Duodenal mucosa (tissue), 2 donors: ENCODE results near the gene DNAJB4.

Experiments used
- H3K27ac ChIP-seq: one replicate; pipeline ENCODE4 v1.7.0; 2013; ENCODE audit warnings: low read depth, low read length
- H3K27me3 ChIP-seq, 2 donors: one replicate each; pipeline ENCODE4 v1.7.0; 2013; ENCODE audit warnings: low read length in 2 of 2, control low read depth in 1 of 2; ENCODE audit not compliant: insufficient read depth in 2 of 2, control insufficient read depth in 1 of 2
- H3K36me3 ChIP-seq, 2 donors: one replicate each; pipeline ENCODE4 v1.7.0; 2013; ENCODE audit warnings: low read length in 2 of 2, control low read depth in 1 of 2; ENCODE audit not compliant: insufficient read depth in 2 of 2, control insufficient read depth in 1 of 2
- H3K4me1 ChIP-seq, 2 donors: one replicate each; pipeline ENCODE4 v1.7.0; 2013; ENCODE audit warnings: low read length in 2 of 2, control low read depth in 1 of 2; ENCODE audit not compliant: insufficient read depth in 2 of 2, control insufficient read depth in 1 of 2
- H3K4me3 ChIP-seq, 2 donors: one replicate each; pipeline ENCODE4 v1.7.0; 2013; ENCODE audit warnings: low read length in 2 of 2, low read depth in 1 of 2
- H3K9ac ChIP-seq, 2 donors: one replicate each; pipeline ENCODE4 v1.7.0; 2013; ENCODE audit warnings: low read length in 2 of 2, low read depth in 1 of 2
- H3K9me3 ChIP-seq, 2 donors: one replicate each; pipeline ENCODE4 v1.7.0; 2013; ENCODE audit warnings: low read length in 2 of 2, control low read depth in 1 of 2; ENCODE audit not compliant: control insufficient read depth in 1 of 2

Gene DNAJB4

GRCh38 chr1:78045926-78046778 is 41.4 kb downstream of the DNAJB4 start, which contains the start of gene GIPC2:
GIPC2 (plus strand) TSS chr1:78045966; CDS start chr1:78046095, 129 bp downstream.
- H3K4me3 ChIP-seq = peak within 1 kb of the TSS; percentile 72 to 82
- H3K9ac ChIP-seq = peak within 1 kb of the TSS; percentile 78 to 85
- peak within 1 kb of the TSS; percentile 72 for H3K27ac ChIP-seq
- peaks cover 0 to 7% of the 10 kb centered on the region in 2 donors for H3K27me3 ChIP-seq
- H3K36me3 ChIP-seq = no peaks in the 10 kb centered on the region
- no peaks in the 10 kb centered on the region for H3K9me3 ChIP-seq
- peaks cover 12 to 21% of the 10 kb centered on the region in 2 donors for H3K4me1 ChIP-seq

DNA sequence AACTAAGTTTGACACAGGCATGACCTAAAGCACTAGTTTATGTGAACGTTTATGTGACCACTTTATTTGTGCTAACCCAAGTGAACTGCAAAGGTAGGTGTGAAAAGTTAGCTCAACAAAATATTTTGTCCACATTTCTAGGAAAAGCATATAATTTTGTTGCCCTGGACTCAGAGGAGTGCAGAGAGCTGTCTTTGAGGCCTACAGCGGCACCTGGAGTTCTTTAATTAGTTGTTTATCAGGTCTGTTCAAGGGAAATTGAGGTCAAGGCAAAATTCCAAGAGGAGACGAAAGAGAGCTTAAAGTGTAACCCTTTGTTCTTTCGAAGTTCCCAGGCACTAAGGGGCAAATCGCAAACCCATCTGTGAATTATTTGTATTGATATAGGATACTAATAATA is 42.4 kb downstream of the DNAJB4 start:
- Histone ChIP-seq H3K9ac (peak overlapping the region; percentile 78 to 85), H3K36me3 (no peaks in the 10 kb centered on the region), H3K27ac (peak overlapping the region; percentile 17), H3K27me3 (peaks cover 0 to 7% of the 10 kb centered on the region in 2 donors), H3K9me3 (no peaks in the 10 kb centered on the region), H3K4me1 (peaks cover 12 to 21% of the 10 kb centered on the region in 2 donors), H3K4me3 (peak overlapping the region; percentile 72 to 82)

DNA sequence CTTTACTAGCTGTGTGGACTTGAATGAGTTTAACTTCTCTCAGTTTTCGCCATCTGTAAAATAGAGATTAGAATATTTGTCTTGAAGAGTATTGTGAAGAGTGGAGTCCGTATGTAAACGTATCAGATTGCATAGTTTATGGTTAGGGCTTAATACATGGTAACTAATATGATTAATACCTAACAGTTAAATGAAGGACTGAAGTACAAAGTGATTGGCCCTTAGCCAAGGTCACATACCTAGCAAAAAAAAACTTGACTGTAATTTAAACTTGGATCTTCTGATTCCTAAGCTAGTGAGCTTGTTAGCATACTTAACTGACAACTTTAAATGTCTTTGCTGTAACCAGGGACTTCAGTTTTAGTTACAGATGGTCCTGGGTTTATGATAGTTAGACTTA is 42.9 kb downstream of the DNAJB4 start:
- Histone ChIP-seq H3K36me3 (no peaks in the 10 kb centered on the region), H3K9ac (peak overlapping the region; percentile 78 to 85), H3K4me3 (peak overlapping the region; percentile 72 to 82), H3K27ac (no peak overlapping the region), H3K9me3 (no peaks in the 10 kb centered on the region), H3K4me1 (peaks cover 12 to 21% of the 10 kb centered on the region in 2 donors), H3K27me3 (peaks cover 0 to 7% of the 10 kb centered on the region in 2 donors)

DNA sequence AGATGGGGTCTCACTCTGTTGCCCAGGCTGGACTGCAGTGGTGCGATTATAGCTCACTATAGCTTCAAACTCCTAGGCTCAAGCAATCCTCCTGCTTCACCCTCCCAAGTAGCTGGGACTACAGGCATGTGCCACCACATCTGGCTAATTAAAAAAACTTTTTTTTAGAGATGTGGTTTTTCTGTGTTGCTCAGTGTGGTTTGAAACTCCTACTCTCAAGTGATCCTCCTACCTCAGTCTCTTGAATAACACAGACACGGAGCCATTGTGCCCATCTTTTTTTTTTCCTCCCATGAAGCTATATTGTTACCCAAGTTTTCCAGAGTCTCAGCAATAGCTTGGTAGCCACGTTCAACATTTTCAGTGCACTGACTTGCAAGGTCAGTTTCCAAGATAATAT is 43.7 kb downstream of the DNAJB4 start:
- Histone ChIP-seq H3K4me1 (peaks cover 17 to 18% of the 10 kb centered on the region in 2 donors), H3K27ac (no peak overlapping the region), H3K9ac (no peak overlapping the region), H3K27me3 (peaks cover 0 to 7% of the 10 kb centered on the region in 2 donors), H3K36me3 (no peaks in the 10 kb centered on the region), H3K9me3 (no peaks in the 10 kb centered on the region), H3K4me3 (peak overlapping the region in 1 of 2 donors; percentile 33)

DNA sequence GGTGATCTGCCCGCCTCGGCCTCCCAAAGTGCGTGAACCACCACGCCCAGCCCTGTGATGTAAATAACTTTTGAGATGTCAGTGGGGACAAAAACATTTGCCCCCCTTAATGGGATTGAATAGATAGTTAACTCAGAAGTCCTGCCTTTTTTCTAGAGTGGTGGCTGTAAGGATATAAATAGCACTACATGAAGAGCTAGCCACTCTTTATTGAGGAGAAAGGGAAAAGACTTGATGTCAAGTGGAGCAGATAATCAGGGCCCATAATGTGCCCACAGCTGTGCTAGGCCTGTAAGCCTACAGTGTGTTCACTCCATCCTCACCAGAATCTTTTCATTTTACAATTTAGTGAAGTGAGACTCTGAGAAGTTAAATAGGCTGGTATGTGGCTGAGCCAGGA is 44.7 kb downstream of the DNAJB4 start:
- peaks cover 12 to 14% of the 10 kb centered on the region in 2 donors for H3K4me1 ChIP-seq
- H3K36me3 ChIP-seq = no peaks in the 10 kb centered on the region

DNA sequence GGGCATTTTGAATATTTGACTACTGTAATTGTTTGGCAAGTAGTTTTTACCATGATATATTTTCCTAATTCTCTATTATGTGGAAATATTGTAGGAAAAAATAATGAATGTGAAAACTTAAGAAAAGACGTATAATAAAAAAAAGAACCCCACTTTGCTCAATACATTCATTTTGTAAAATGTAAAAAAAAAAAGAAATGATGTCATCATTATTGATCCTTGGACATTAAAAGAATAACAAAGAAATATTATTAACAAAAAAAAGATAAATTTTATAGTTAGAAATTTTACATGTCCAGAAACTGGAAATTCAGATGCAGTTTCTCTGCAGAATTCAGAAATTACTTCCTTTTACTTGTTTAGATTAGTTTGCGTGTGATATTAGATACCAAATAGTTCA is 46.3 kb downstream of the DNAJB4 start:
- peaks cover 0 to 7% of the 10 kb centered on the region in 2 donors for H3K27me3 ChIP-seq
- peaks cover 3 to 15% of the 10 kb centered on the region in 2 donors for H3K4me1 ChIP-seq
- H3K9ac ChIP-seq = no peak overlapping the region
- H3K9me3 ChIP-seq = no peaks in the 10 kb centered on the region
- no peak overlapping the region for H3K27ac ChIP-seq
- no peaks in the 10 kb centered on the region for H3K36me3 ChIP-seq
- no peak overlapping the region for H3K4me3 ChIP-seq

More for the DNA sequence above, 44.7 kb downstream of the DNAJB4 start:
- H3K9ac ChIP-seq = no peak overlapping the region
- no peak overlapping the region for H3K27ac ChIP-seq
- H3K4me3 ChIP-seq = no peak overlapping the region
- H3K27me3 ChIP-seq = peaks cover 0 to 7% of the 10 kb centered on the region in 2 donors
- no peaks in the 10 kb centered on the region for H3K9me3 ChIP-seq

DNA sequence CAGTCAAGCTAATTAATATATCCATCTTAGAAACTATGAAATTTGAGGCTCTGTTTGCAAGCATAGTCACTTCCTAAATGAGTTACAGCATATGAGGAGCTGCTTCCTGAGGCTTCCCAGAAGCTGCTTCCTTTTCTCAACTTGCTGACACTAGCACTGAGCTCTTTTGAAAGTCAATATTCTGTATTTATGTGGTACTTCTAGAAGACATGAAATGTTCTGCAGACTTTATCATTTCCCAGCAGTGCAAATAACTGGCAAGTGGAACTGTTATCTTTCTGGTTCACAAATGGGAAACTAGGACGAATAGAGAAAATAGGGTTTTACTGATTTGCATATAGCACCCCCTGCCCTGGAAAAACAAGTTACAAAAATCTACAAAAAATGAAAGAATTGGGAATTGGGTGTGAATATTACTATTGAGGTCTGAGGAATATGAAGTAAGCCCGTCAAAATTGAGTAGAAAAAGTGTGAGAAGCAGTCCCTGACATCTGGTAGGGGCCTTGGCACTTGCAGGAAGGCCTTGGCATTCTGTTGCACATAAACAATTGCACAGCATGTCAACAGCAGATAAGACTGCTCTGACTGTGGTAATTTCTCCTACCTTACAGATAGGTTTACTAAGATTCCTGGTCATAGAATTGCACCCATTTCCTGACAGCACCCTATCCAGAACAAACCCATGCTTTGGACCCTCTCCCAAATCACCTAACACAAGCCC is 48.1 kb downstream of the DNAJB4 start:
- H3K36me3 ChIP-seq = no peaks in the 10 kb centered on the region

GRCh38 chr1:78053498-78053897 is 48.8 kb downstream of the DNAJB4 start:
- Histone ChIP-seq H3K9ac (no peak overlapping the region), H3K9me3 (no peaks in the 10 kb centered on the region), H3K4me3 (no peak overlapping the region), H3K4me1 (peaks cover 3 to 13% of the 10 kb centered on the region in 2 donors), H3K27me3 (no peaks in the 10 kb centered on the region), H3K27ac (no peak overlapping the region), H3K36me3 (no peaks in the 10 kb centered on the region)

More for the DNA sequence above, 48.1 kb downstream of the DNAJB4 start:
- H3K4me3 ChIP-seq = no peak overlapping the region
- peaks cover 3 to 15% of the 10 kb centered on the region in 2 donors for H3K4me1 ChIP-seq
- no peaks in the 10 kb centered on the region for H3K9me3 ChIP-seq
- no peak overlapping the region for H3K9ac ChIP-seq
- no peak overlapping the region for H3K27ac ChIP-seq
- H3K27me3 ChIP-seq = no peaks in the 10 kb centered on the region

DNA sequence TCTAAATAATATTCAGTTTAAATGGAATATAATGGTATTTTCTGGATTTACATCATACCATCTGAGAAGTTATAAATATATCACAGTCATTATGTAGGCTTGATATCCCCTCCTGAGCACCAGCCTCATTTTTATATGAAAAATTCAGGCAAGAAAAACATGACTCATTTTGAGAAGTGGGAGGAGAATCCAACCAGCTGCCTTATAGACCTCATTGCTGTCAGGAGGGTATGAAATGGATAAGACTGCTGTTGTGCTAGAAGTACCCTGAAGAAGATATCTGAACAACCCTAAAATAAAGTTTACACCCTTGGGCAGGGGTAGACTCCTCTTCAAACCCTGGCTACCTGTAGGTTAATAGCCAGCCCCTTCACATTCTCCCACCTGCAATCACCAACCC is 49.8 kb downstream of the DNAJB4 start:
- Histone ChIP-seq H3K27ac (no peak overlapping the region), H3K4me3 (no peak overlapping the region), H3K36me3 (no peaks in the 10 kb centered on the region), H3K27me3 (no peaks in the 10 kb centered on the region), H3K4me1 (peaks cover 0 to 8% of the 10 kb centered on the region in 2 donors), H3K9ac (no peak overlapping the region), H3K9me3 (no peaks in the 10 kb centered on the region)

GRCh38 chr1:78054972-78055371 is 50.2 kb downstream of the DNAJB4 start:
- Histone ChIP-seq H3K4me3 (no peak overlapping the region), H3K9ac (no peak overlapping the region), H3K9me3 (no peaks in the 10 kb centered on the region), H3K27me3 (no peaks in the 10 kb centered on the region), H3K36me3 (no peaks in the 10 kb centered on the region), H3K27ac (no peak overlapping the region), H3K4me1 (peaks cover 0 to 8% of the 10 kb centered on the region in 2 donors)
